Mammary epithelial cell (primary cell): ENCODE data around the gene DCAF4L1.

Experiments used
- EZH2 ChIP-seq: IDR thresholded peaks from 2 replicates; pipeline ENCODE4 v1.6.1; 2012; ENCODE audit warnings: low read length, inconsistent platforms, borderline replicate concordance
- TF ChIP-seq, protein P1 (sequence below), 2 donors: IDR thresholded peaks in 1 of 2; conservative IDR thresholded peaks in 1 of 2; 2 replicates each; pipeline ENCODE4 v1.5.1; 2011 to 2012; ENCODE audit warnings: inconsistent platforms in 2 of 2, low read length in 2 of 2, mild to moderate bottlenecking in 2 of 2, control low read depth in 1 of 2, low read depth in 1 of 2; ENCODE audit not compliant: insufficient read depth in 1 of 2; ENCODE audit errors: extremely low read depth in 1 of 2

DNA sequence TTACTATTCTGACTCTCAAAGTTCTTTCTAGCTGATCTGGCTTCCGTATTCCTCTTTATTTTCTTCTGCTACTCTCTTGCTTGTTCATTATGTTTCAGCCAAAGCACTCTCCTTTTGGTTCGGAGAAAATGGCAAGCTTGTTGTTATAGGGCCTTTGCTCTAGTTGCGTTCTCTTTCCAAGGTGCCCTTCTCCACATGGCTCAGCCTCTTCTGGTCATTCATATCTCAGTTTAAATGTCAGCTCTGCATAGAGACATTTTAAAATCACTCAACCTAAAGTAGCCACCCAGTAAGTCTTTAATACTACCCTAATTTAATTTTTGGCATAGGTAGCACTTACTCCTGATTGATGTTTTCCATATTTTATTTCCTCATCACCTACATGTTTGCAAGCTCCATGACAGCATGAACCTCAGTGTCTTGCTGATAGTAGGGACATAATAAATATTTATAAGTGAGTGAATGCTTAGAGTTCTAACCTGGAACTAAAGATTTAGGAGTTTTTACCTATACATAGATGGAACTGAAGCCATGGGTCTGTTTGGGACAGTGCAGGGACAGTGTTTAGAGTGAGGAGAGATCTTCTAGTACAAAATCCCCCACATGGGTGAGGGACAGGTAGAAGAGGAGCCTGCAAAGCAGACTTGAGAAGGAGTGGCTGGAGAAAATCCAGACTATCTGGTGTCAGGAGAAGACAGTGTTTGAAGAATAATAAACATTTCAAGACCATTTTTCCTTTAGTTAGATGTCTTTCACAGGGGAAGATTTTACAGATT, 26.6 kb downstream of the DCAF4L1 start:
- TF ChIP-seq, protein P1, sequence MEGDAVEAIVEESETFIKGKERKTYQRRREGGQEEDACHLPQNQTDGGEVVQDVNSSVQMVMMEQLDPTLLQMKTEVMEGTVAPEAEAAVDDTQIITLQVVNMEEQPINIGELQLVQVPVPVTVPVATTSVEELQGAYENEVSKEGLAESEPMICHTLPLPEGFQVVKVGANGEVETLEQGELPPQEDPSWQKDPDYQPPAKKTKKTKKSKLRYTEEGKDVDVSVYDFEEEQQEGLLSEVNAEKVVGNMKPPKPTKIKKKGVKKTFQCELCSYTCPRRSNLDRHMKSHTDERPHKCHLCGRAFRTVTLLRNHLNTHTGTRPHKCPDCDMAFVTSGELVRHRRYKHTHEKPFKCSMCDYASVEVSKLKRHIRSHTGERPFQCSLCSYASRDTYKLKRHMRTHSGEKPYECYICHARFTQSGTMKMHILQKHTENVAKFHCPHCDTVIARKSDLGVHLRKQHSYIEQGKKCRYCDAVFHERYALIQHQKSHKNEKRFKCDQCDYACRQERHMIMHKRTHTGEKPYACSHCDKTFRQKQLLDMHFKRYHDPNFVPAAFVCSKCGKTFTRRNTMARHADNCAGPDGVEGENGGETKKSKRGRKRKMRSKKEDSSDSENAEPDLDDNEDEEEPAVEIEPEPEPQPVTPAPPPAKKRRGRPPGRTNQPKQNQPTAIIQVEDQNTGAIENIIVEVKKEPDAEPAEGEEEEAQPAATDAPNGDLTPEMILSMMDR (conservative IDR thresholded peaks at IDR 0.05 in 1 of 2, IDR thresholded peaks at IDR 0.05 in 1 of 2; ENCODE audit: extremely low read depth in 1 of 2, insufficient read depth in 1 of 2, low read depth in 1 of 2, low read length in 2 of 2), result no peak
- no peak for TF ChIP-seq EZH2
